Skeletal muscle tissue (tissue), 5 donors: Measurements from ENCODE around the gene NDOR1. TPM values are rescaled to one million over a fixed set of nuclear protein-coding genes. Genes with fewer than 3 reads are reported as not detected.

Experiments
- H3K27ac ChIP-seq: one replicate; pipeline ENCODE4 v1.7.0; 2013; ENCODE audit warnings: mild to moderate bottlenecking, low read depth, low read length, inconsistent platforms
- H3K27me3 ChIP-seq, 3 donors: one replicate each; pipeline ENCODE4 v1.7.0; 2013; ENCODE audit warnings: low read length in 3 of 3; ENCODE audit not compliant: control insufficient read depth in 3 of 3, insufficient read depth in 3 of 3
- H3K36me3 ChIP-seq, 3 donors: one replicate each; pipeline ENCODE4 v1.7.0; 2013; ENCODE audit warnings: low read length in 3 of 3; ENCODE audit not compliant: control insufficient read depth in 3 of 3, insufficient read depth in 3 of 3
- H3K4me1 ChIP-seq, 3 donors: one replicate each; pipeline ENCODE4 v1.7.0; 2013; ENCODE audit warnings: low read length in 3 of 3, mild to moderate bottlenecking in 3 of 3; ENCODE audit not compliant: control insufficient read depth in 3 of 3, insufficient read depth in 3 of 3
- H3K4me3 ChIP-seq, 3 donors: one replicate each; pipeline ENCODE4 v1.7.0; 2013; ENCODE audit warnings: low read length in 3 of 3
- H3K9ac ChIP-seq, 3 donors: one replicate each; pipeline ENCODE4 v1.7.0; 2013; ENCODE audit warnings: low read length in 3 of 3, mild to moderate bottlenecking in 3 of 3, moderate library complexity in 2 of 3, low read depth in 1 of 3
- H3K9me3 ChIP-seq, 3 donors: one replicate each; pipeline ENCODE4 v1.7.0; 2013; ENCODE audit warnings: low read length in 3 of 3; ENCODE audit not compliant: control insufficient read depth in 3 of 3
- small RNA-seq: library from RNA; depleted of rRNA; stranded (forward); fragments of <200 nt; gene quantifications from one replicate; pipeline ENCODE3, GENCODE V24; 2014
- total RNA-seq: library from RNA; depleted of rRNA; stranded (reverse); fragments of >200 nt; gene quantifications from one replicate; pipeline ENCODE4 v1.2.3, GENCODE V29; 2014
- donor health status: Osteomylitis.

The NDOR1 gene
- total RNA-seq, 1 donor from 2014 or later: 4.7 TPM

- Histone ChIP-seq H3K9me3 (no peaks in the 10 kb centered on the region), H3K27me3 (no peaks in the 10 kb centered on the region), H3K27ac (no peak overlapping the region), H3K4me1 (peaks cover 0 to 11% (median 7%) of the 10 kb centered on the region in 3 donors), H3K4me3 (no peak overlapping the region), H3K9ac (no peak overlapping the region), H3K36me3 (peaks cover 31 to 38% (median 37%) of the 10 kb centered on the region in 3 donors)
These were observed 57.4 kb downstream of the NDOR1 start for GRCh38 chr9:137262909-137263285.

- no peaks in the 10 kb centered on the region for H3K9me3 ChIP-seq
These were observed 58.0 kb downstream of the NDOR1 start for GRCh38 chr9:137263506-137263905.

GRCh38 chr9:137264067-137264466 is 58.6 kb downstream of the NDOR1 start:
- Histone ChIP-seq H3K4me1 (peaks cover 8 to 23% (median 18%) of the 10 kb centered on the region in 3 donors), H3K4me3 (no peak overlapping the region), H3K27ac (no peak overlapping the region), H3K27me3 (no peaks in the 10 kb centered on the region), H3K9me3 (no peaks in the 10 kb centered on the region), H3K36me3 (peaks cover 25 to 38% (median 34%) of the 10 kb centered on the region in 3 donors), H3K9ac (no peak overlapping the region)

More at GRCh38 chr9:137263506-137263905, 58.0 kb downstream of the NDOR1 start:
- Histone ChIP-seq H3K27ac (no peak overlapping the region), H3K36me3 (peaks cover 27 to 38% (median 35%) of the 10 kb centered on the region in 3 donors), H3K4me3 (no peak overlapping the region), H3K9ac (no peak overlapping the region), H3K4me1 (peaks cover 2 to 17% (median 13%) of the 10 kb centered on the region in 3 donors), H3K27me3 (no peaks in the 10 kb centered on the region)

- Histone ChIP-seq H3K4me3 (no peak overlapping the region), H3K27ac (no peak overlapping the region), H3K4me1 (peaks cover 14 to 32% (median 27%) of the 10 kb centered on the region in 3 donors), H3K36me3 (peaks cover 21 to 36% (median 33%) of the 10 kb centered on the region in 3 donors), H3K9ac (no peak overlapping the region), H3K27me3 (no peaks in the 10 kb centered on the region), H3K9me3 (no peaks in the 10 kb centered on the region)
These were observed 60.1 kb downstream of the NDOR1 start for GRCh38 chr9:137265496-137266161.

GRCh38 chr9:137266162-137266527 is 60.6 kb downstream of the NDOR1 start:
- H3K36me3 ChIP-seq: peaks cover 24 to 38% (median 36%) of the 10 kb centered on the region in 3 donors
- no peak overlapping the region for H3K9ac ChIP-seq
- no peaks in the 10 kb centered on the region for H3K27me3 ChIP-seq
- no peak overlapping the region for H3K27ac ChIP-seq
- H3K9me3 ChIP-seq: no peaks in the 10 kb centered on the region
- H3K4me3 ChIP-seq: no peak overlapping the region
- H3K4me1 ChIP-seq: peaks cover 14 to 32% (median 27%) of the 10 kb centered on the region in 3 donors

Small RNA genes lying within 50 kb of the gene (small RNA-seq; reads per million reads assigned to genes)
- not detected for gene MIR3621

Other genes starting within 250 kb of the NDOR1 start
- gene PTGDS, start 228.2 kb upstream of the NDOR1 start, total RNA-seq: 4.2 TPM
- gene LCNL1, start 222.7 kb upstream of the NDOR1 start, total RNA-seq: under 0.01 TPM
- 2.1 TPM for gene PAXX, start 213.3 kb upstream of the NDOR1 start, total RNA-seq
- gene CLIC3, start 209.1 kb upstream of the NDOR1 start, total RNA-seq: not detected
- 5.2 TPM for gene ABCA2, start 177.5 kb upstream of the NDOR1 start, total RNA-seq
- not detected for gene FUT7, start 173.6 kb upstream of the NDOR1 start, total RNA-seq
- gene NPDC1, start 159.5 kb upstream of the NDOR1 start, total RNA-seq: 5.7 TPM
- gene ENTPD2, start 151.6 kb upstream of the NDOR1 start, total RNA-seq: 5.2 TPM
- 1.0 TPM for gene SAPCD2, start 135.1 kb upstream of the NDOR1 start, total RNA-seq
- 1.0 TPM for gene UAP1L1, start 128.2 kb upstream of the NDOR1 start, total RNA-seq
- 31.8 TPM for gene MAN1B1, start 118.7 kb upstream of the NDOR1 start, total RNA-seq
- gene DPP7, start 91.0 kb upstream of the NDOR1 start, total RNA-seq: 19.8 TPM
- not detected for gene GRIN1, start 66.5 kb upstream of the NDOR1 start, total RNA-seq
- not detected for gene LRRC26, start 35.6 kb upstream of the NDOR1 start, total RNA-seq
- not detected for gene TMEM210, start 33.6 kb upstream of the NDOR1 start, total RNA-seq
- 21.4 TPM for gene ANAPC2, start 17.1 kb upstream of the NDOR1 start, total RNA-seq
- 47.0 TPM for gene SSNA1, start 17.0 kb upstream of the NDOR1 start, total RNA-seq
- 2.6 TPM for gene TPRN, start 5.0 kb upstream of the NDOR1 start, total RNA-seq
- 32.9 TPM for gene TMEM203, start 52 bp upstream of the NDOR1 start, total RNA-seq
- not detected for gene RNF208, start 16.5 kb downstream of the NDOR1 start, total RNA-seq
- not detected for gene CYSRT1, start 19.5 kb downstream of the NDOR1 start, total RNA-seq
- not detected for gene RNF224, start 21.8 kb downstream of the NDOR1 start, total RNA-seq
- gene SLC34A3, start 25.2 kb downstream of the NDOR1 start, total RNA-seq: not detected
- gene TUBB4B, start 35.6 kb downstream of the NDOR1 start, total RNA-seq: 97.1 TPM
- not detected for gene STPG3, start 45.6 kb downstream of the NDOR1 start, total RNA-seq
- 33.9 TPM for gene NELFB, start 49.6 kb downstream of the NDOR1 start, total RNA-seq
- 2.1 TPM for gene TOR4A, start 72.0 kb downstream of the NDOR1 start, total RNA-seq
- 2.1 TPM for gene NRARP, start 96.6 kb downstream of the NDOR1 start, total RNA-seq
- 8.4 TPM for gene EXD3, start 217.5 kb downstream of the NDOR1 start, total RNA-seq
- 0.52 TPM for gene NOXA1, start 217.7 kb downstream of the NDOR1 start, total RNA-seq
- not detected for gene ENTPD8, start 235.7 kb downstream of the NDOR1 start, total RNA-seq